Tibial artery (tissue), 4 donors: ENCODE results near the gene SYTL2.
"Not testable (repeated sequence)": the region's sequence is repeated elsewhere in the genome, so short reads cannot be mapped to it uniquely, and the experiment has no call there.

ENCODE experiments used
- DNase-seq, 2 donors: peaks; one replicate each; pipeline ENCODE4 v3.0.0-alpha.2; 2019
- H3K27ac ChIP-seq, 2 donors: fragments of 200-600 bp; sonication (generic) in 1 of 2; 1 replicate in 1 of 2; 2 replicates in 1 of 2; pipeline ENCODE4 v1.5.1; 2018 to 2019; ENCODE audit warnings: mild to moderate bottlenecking in 1 of 2
- H3K27me3 ChIP-seq, 2 donors: fragments of 200-600 bp; sonication (generic) in 1 of 2; one replicate each; pipeline versions ENCODE4 v1.5.1 to v1.6.0; 2016 to 2019
- H3K36me3 ChIP-seq, 3 donors: fragments of 200-600 bp; sonication (generic) in 2 of 3; one replicate each; pipeline ENCODE4 v1.5.1; 2016 to 2019; ENCODE audit warnings: mild to moderate bottlenecking in 2 of 3
- H3K4me1 ChIP-seq, 4 donors: fragments of 200-600 bp; sonication (generic) in 2 of 4; 1 replicate in 3 of 4; 2 replicates in 1 of 4; pipeline ENCODE4 v1.5.1; 2016 to 2019
- H3K4me3 ChIP-seq, 2 donors: fragments of 200-600 bp; sonication (generic) in 1 of 2; 1 replicate in 1 of 2; 2 replicates in 1 of 2; pipeline ENCODE4 v1.5.1; 2018 to 2019; ENCODE audit warnings: mild to moderate bottlenecking in 2 of 2
- H3K9me3 ChIP-seq, 3 donors: fragments of 200-600 bp; sonication (generic) in 1 of 3; one replicate each; pipeline ENCODE4 v1.5.1; 2016 to 2019
- CTCF ChIP-seq, 2 experiments: fragments of 200-600 bp in 1 of 2; fragments of 450-650 bp in 1 of 2; IDR thresholded peaks; one replicate each; pipeline ENCODE4 v1.5.1; 2017 to 2019; ENCODE audit warnings: antibody characterized with exemption in 2 of 2, mild to moderate bottlenecking in 1 of 2, moderate library complexity in 1 of 2
- intact Hi-C: fragments of 100-400 bp; cut with DNase I; formaldehyde crosslinking; loops from one replicate; pipeline ENCODE4 v1.15.0; 2023; ENCODE audit warnings: low total_unique reads

Gene SYTL2

GRCh38 chr11:85854212-85854556 is 43.2 kb upstream of the SYTL2 start:
- H3K27ac ChIP-seq, result peak overlapping the region; percentile 74 to 76
- H3K4me1 ChIP-seq, result peaks cover 0 to 16% (median 2%) of the 10 kb centered on the region in 4 donors
- H3K27me3 ChIP-seq, result no peaks in the 10 kb centered on the region
- no peak for DNase-seq
- H3K9me3 ChIP-seq, result no peaks in the 10 kb centered on the region
- intact Hi-C loops, result loop anchor here (10.0 kb wide), 2 partner anchors 361 to 441 kb away; no protein-coding TSS in a partner anchor
- no peak for TF ChIP-seq CTCF (IDR thresholded peaks at IDR 0.05)
- peak overlapping the region; percentile 54 to 57 for H3K4me3 ChIP-seq
- no peaks in the 10 kb centered on the region for H3K36me3 ChIP-seq

GRCh38 chr11:85853541-85853940 is 42.6 kb upstream of the SYTL2 start:
- H3K9me3 ChIP-seq, H3K27me3 ChIP-seq, H3K36me3 ChIP-seq, H3K27ac ChIP-seq, DNase-seq, H3K4me3 ChIP-seq: not testable (repeated sequence)
- intact Hi-C loops, result loop anchor here (10.0 kb wide), 2 partner anchors 361 to 441 kb away; no protein-coding TSS in a partner anchor
- H3K4me1 ChIP-seq, result peaks cover 0 to 16% (median 2%) of the 10 kb centered on the region in 4 donors

GRCh38 chr11:85852754-85853153 is 41.8 kb upstream of the SYTL2 start:
- not testable (repeated sequence) for H3K27me3 ChIP-seq, DNase-seq, H3K9me3 ChIP-seq, H3K27ac ChIP-seq, H3K36me3 ChIP-seq, H3K4me3 ChIP-seq
- intact Hi-C loops, result loop anchor here (10.0 kb wide), 2 partner anchors 362 to 442 kb away; no protein-coding TSS in a partner anchor
- peaks cover 0 to 16% (median 2%) of the 10 kb centered on the region in 4 donors for H3K4me1 ChIP-seq

GRCh38 chr11:85848556-85848955 is 37.6 kb upstream of the SYTL2 start:
- Histone ChIP-seq H3K36me3 (no peaks in the 10 kb centered on the region), H3K27ac (no peak overlapping the region), H3K4me1 (peaks cover 0 to under 1% (median 0%) of the 10 kb centered on the region in 4 donors), H3K27me3 (no peaks in the 10 kb centered on the region), H3K9me3 (no peaks in the 10 kb centered on the region), H3K4me3 (no peak overlapping the region)
- no peak for DNase-seq
- TF ChIP-seq CTCF (IDR thresholded peaks at IDR 0.05), result no peak
- intact Hi-C loops, result no loop called here

- TF ChIP-seq CTCF (IDR thresholded peaks at IDR 0.05), result no peak
- Histone ChIP-seq H3K27ac (no peak overlapping the region), H3K4me1 (no peaks in the 10 kb centered on the region), H3K9me3 (no peaks in the 10 kb centered on the region), H3K36me3 (no peaks in the 10 kb centered on the region), H3K27me3 (no peaks in the 10 kb centered on the region), H3K4me3 (no peak overlapping the region)
- no peak for DNase-seq
- intact Hi-C loops, result no loop called here
Measured at GRCh38 chr11:85848006-85848405, 37.1 kb upstream of the SYTL2 start.

GRCh38 chr11:85847436-85847835 is 36.5 kb upstream of the SYTL2 start:
- TF ChIP-seq CTCF (IDR thresholded peaks at IDR 0.05), result no peak
- Histone ChIP-seq H3K4me3 (no peak overlapping the region), H3K4me1 (no peaks in the 10 kb centered on the region), H3K9me3 (no peaks in the 10 kb centered on the region), H3K27ac (no peak overlapping the region), H3K36me3 (no peaks in the 10 kb centered on the region), H3K27me3 (no peaks in the 10 kb centered on the region)
- intact Hi-C loops, result no loop called here
- DNase-seq, result no peak

- Histone ChIP-seq H3K27ac (no peak overlapping the region), H3K9me3 (no peaks in the 10 kb centered on the region), H3K4me3 (no peak overlapping the region), H3K27me3 (no peaks in the 10 kb centered on the region), H3K4me1 (no peaks in the 10 kb centered on the region), H3K36me3 (no peaks in the 10 kb centered on the region)
- no peak for TF ChIP-seq CTCF (IDR thresholded peaks at IDR 0.05)
- intact Hi-C loops, result no loop called here
- no peak for DNase-seq
Measured at GRCh38 chr11:85845124-85845631, 34.2 kb upstream of the SYTL2 start.
